GM19463 (cell line): ENCODE measurements around the gene PTPRG.

Source experiments
- ATAC-seq: cut with Tn5 transposase; IDR thresholded peaks from one replicate; pipeline ENCODE4 v1.9.1; 2021; ENCODE audit warnings: mild to moderate bottlenecking, moderate library complexity; ENCODE audit not compliant: unreplicated experiment

Gene PTPRG

GRCh38 chr3:62277450-62277849, 716.1 kb downstream of the PTPRG start:
- ATAC-seq, result no peak

GRCh38 chr3:62277986-62278385, 716.6 kb downstream of the PTPRG start:
- no peak for ATAC-seq

GRCh38 chr3:62281726-62282125, 720.4 kb downstream of the PTPRG start:
- no peak for ATAC-seq

GRCh38 chr3:62284442-62284841, 723.1 kb downstream of the PTPRG start:
- ATAC-seq, result no peak

- no peak for ATAC-seq
Observed at GRCh38 chr3:62287392-62287927, 726.1 kb downstream of the PTPRG start.

GRCh38 chr3:62289922-62290321, 728.6 kb downstream of the PTPRG start:
- ATAC-seq, result no peak

GRCh38 chr3:62293051-62293780, 731.8 kb downstream of the PTPRG start:
- no peak for ATAC-seq

- ATAC-seq, result no peak
Observed at GRCh38 chr3:62295571-62295970, 734.2 kb downstream of the PTPRG start.

GRCh38 chr3:62300617-62301016, 739.2 kb downstream of the PTPRG start:
- no peak for ATAC-seq

- no peak for ATAC-seq
Observed at GRCh38 chr3:62312201-62312600, 750.8 kb downstream of the PTPRG start.

GRCh38 chr3:62316525-62316924, 755.2 kb downstream of the PTPRG start:
- ATAC-seq, result no peak

- no peak for ATAC-seq
Observed at GRCh38 chr3:62318365-62318751, 757.0 kb downstream of the PTPRG start.

GRCh38 chr3:62318752-62319569, 757.6 kb downstream of the PTPRG start:
- ATAC-seq, result peak; percentile 98

GRCh38 chr3:62319570-62320243, 758.3 kb downstream of the PTPRG start:
- ATAC-seq, result no peak

GRCh38 chr3:62323241-62323640, 761.9 kb downstream of the PTPRG start:
- no peak for ATAC-seq

GRCh38 chr3:62325896-62326295, 764.5 kb downstream of the PTPRG start:
- no peak for ATAC-seq

GRCh38 chr3:62329971-62330370, 768.6 kb downstream of the PTPRG start:
- ATAC-seq, result no peak

- peak; percentile 54 for ATAC-seq
Observed at GRCh38 chr3:62332017-62332416, 770.6 kb downstream of the PTPRG start.

- ATAC-seq, result no peak
Observed at GRCh38 chr3:62332835-62333244, 771.5 kb downstream of the PTPRG start.

GRCh38 chr3:62335196-62335595, 773.8 kb downstream of the PTPRG start:
- no peak for ATAC-seq

GRCh38 chr3:62343755-62344154, 782.4 kb downstream of the PTPRG start:
- no peak for ATAC-seq
